PFSK-1 (cell line): ENCODE results near the gene AP3S2.

Source experiments
- FOXP2 ChIP-seq: optimal IDR thresholded peaks from 2 replicates; pipeline ENCODE3; 2011; ENCODE audit warnings: borderline replicate concordance, control low read depth, inconsistent platforms; ENCODE audit not compliant: insufficient read depth; ENCODE audit errors: extremely low read length, extremely low read depth
- POLR2AphosphoS5 ChIP-seq: IDR thresholded peaks from 2 replicates; pipeline ENCODE4 v1.6.1; 2012; ENCODE audit warnings: low read depth, mild to moderate bottlenecking, control low read depth, low read length, moderate library complexity
- REST ChIP-seq, 2 experiments: IDR thresholded peaks; 2 replicates each; pipeline versions ENCODE4 v1.6.1 to v1.8.0; 2011 to 2012; ENCODE audit warnings: low read depth in 2 of 2, low read length in 2 of 2, control low read depth in 1 of 2, inconsistent platforms in 1 of 2, mild to moderate bottlenecking in 1 of 2, moderate library complexity in 1 of 2; ENCODE audit not compliant: insufficient read depth in 1 of 2
- SIN3A ChIP-seq: IDR thresholded peaks from 2 replicates; pipeline ENCODE4 v1.6.1; 2012; ENCODE audit warnings: mild to moderate bottlenecking, low read length, moderate library complexity, borderline replicate concordance; ENCODE audit not compliant: insufficient read depth
- TAF1 ChIP-seq: IDR thresholded peaks from 2 replicates; pipeline ENCODE4 v1.6.1; 2012; ENCODE audit warnings: low read length, control low read depth, borderline replicate concordance; ENCODE audit not compliant: insufficient read depth

Gene AP3S2

GRCh38 chr15:89818287-89818686 lies 75.5 kb downstream of the AP3S2 start:
- TF ChIP-seq POLR2AphosphoS5 (no peak), SIN3A (no peak), REST (IDR thresholded peaks at IDR 0.05; ENCODE audit: insufficient read depth in 1 of 2, low read depth in 2 of 2, low read length in 2 of 2) (no peak), TAF1 (no peak), FOXP2 (no peak)

DNA sequence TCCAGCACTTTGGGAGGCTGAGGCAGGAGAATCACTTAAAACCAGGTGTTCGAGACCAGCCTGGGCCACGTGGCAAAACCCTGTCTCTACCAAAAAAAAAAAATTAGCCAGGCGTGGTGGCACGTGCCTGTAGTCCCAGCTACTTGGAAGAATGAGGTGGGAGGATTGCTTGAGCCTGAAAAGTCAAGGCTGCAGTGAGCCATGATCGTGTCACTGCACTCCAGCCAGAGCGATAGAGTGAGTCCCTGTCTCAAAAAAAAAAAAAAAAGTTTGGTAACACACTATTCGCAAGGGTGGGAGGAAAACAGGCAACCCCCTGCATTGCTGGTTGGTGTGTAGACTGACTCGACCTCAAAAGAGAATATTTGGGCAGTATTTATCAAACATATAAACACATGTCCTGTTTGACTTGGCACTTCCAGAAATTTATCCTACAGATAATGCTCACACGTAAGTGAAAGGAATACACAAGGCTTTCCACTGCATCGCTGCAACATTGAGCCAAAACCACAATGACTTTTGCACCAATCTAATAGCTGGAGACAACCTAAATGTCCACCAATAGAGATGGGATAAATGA lies 76.0 kb downstream of the AP3S2 start:
- no peak for TF ChIP-seq TAF1
- no peak for TF ChIP-seq POLR2AphosphoS5
- TF ChIP-seq SIN3A: no peak
- no peak for TF ChIP-seq FOXP2
- TF ChIP-seq REST (IDR thresholded peaks at IDR 0.05; ENCODE audit: insufficient read depth in 1 of 2, low read depth in 2 of 2, low read length in 2 of 2): no peak

- TF ChIP-seq SIN3A (no peak), TAF1 (no peak), REST (IDR thresholded peaks at IDR 0.05; ENCODE audit: insufficient read depth in 1 of 2, low read depth in 2 of 2, low read length in 2 of 2) (no peak), FOXP2 (no peak), POLR2AphosphoS5 (no peak)
These were observed 78.0 kb downstream of the AP3S2 start for GRCh38 chr15:89815769-89816168.

- TF ChIP-seq SIN3A (no peak), TAF1 (no peak), FOXP2 (no peak), REST (IDR thresholded peaks at IDR 0.05; ENCODE audit: insufficient read depth in 1 of 2, low read depth in 2 of 2, low read length in 2 of 2) (no peak), POLR2AphosphoS5 (no peak)
These were observed 79.6 kb downstream of the AP3S2 start for GRCh38 chr15:89814112-89814742.
